Measurements from ENCODE around the gene GREB1L.
"Not testable (repeated sequence)": the region's sequence is repeated elsewhere in the genome, so short reads cannot be mapped to it uniquely, and the experiment has no call there.

The GREB1L gene

DNA sequence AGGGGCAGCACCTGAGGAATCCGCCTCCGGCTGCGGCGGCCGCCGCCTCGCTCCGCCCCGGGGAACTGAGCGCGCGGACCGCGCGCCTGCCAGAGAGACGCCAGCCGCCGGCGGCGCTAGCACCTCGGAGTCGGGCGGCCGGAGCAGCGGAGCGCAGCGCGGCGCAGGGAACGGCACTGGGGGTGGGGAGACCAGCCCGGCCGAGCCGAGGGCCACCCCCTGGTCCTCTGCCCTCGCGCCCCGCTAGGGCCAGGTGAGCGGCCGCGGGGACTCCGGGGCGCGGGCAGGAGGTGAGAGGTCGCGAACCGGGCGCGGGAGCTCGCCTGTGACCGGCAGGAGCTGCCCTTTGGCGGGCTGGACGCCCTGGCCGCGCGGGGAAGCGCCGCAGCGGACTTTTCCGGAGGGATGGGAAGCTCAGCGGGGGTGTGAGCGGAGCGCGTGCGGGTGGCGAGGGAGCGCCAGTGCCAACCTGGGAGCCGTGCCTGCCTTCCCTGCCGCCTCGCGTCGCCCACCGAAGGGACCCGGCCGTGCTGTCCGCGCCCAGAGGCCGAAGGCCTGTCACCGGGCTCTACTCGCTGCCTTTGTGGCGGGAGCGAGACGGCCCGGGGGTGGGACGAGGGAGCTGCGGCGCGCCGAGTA is at the start of gene GREB1L:
TSS of gene GREB1L (plus strand) at position 92 of the 639 bp plus-strand sequence. CDS start 141,287 bp downstream, outside the sequence.
- peak; percentile 90 for DNase-seq

GRCh38 chr18:21192308-21192624 is 49.8 kb upstream of the GREB1L start:
- no peak for DNase-seq

DNA sequence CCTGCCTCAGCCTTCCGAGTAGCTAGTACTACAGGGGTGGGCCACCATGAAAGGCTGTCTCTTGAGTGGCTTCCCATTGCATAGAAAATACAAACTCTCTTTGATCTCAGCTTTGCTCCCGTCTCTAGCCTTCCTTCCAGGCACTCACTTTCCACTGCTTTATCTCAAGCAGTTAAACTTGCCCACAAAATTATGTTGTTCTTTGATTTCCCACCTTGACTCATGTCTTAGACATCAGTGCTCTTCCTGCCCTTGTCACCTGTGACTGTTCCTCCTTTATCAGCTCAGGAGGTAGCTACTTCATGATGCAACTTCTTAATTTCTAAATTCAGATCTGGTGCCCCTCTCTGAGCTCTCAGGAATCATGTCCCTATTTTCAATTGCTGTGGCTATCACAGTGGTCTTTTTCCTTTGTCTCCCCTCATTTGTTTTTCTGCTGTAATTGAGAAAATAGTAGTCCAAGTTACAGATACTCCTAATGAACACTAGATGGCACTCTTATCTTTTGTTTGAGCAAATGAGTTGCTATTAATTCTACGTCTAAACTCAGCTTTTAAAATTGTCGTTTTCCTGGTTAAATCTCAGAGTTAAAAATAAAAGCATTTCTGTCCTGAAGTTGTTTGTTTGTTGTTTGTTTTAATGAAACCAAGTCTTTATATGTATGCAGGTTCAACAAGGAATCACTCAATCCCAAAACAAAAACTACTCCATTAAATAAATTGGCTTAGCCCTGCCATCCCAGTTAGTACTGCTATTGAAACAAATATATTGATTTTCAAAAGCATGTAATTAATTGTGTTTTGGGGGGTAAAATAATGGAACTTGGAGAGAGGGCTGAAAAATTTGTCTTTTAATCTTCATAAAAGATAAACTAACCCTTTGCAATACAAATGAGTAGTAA is 46.9 kb upstream of the GREB1L start:
- DNase-seq: peak; percentile 52

DNA sequence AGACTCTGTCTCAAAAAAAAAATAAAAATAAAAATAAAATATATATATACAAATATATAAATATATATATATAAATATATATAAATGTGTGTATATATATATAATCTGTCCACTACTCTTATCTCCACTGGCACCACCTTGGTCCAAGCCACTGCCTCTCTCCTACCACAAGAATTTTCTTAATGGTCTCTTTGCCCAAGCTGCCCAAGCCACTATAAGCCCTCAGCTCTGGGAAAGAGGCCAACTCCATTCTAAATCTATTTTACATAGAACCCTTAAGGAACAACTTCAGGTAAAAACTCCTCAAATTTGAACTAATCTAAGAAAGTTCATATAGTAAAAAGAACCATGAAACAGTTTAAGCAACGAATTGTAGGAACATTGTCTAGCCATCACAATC is 45.6 kb upstream of the GREB1L start:
- no peak for DNase-seq

DNA sequence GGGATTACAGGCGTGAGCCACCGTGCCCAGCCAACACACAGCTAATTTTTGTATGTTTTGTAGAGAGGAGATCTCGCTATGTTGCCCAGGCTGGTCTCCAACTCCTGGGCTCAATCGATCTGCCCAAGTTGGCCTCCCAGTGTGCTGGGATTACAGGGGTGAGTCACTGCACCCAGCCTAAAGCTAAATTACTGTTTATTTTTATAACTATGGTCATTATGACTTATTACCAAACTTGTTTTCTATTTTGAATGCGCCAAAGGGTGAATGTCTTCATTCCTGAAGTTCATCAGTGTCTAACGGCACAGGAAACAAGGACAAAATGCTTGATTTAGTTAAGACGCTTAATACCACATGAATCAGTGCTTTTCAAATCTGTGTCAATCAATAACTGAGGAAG is 38.9 kb upstream of the GREB1L start:
- DNase-seq: no peak

DNA sequence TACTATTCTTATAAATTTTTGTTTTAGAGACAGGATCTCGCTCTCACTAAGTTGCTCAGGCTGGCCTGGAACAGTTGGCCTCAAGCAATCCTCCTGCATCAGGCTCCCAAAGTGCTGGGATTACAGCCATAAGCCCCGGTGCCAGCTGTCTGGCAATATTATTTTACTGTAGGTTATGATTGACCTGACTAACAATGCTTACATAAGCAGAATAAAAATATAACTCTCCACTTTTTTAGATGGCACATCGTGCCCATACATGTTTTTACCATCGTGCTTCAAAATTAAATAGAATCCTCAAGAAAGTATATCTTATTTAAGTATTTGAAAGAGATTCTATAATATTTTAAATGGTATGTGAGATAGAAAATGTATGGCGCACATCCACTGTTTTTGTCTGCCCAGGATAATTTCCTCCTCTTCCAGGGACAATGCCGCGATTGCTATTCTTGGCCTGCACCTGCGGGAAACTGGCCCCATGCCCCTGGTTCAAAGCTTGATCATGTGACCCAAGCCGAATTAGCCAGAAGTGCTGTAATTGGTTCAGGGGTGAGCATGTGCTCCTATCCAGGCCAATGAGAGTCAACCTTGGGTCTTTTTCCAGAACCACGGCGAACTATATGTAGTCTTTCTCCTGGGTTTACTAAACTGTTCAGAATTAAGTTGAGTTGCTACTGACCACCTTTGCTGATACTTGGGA is 38.3 kb upstream of the GREB1L start:
- no peak for DNase-seq

GRCh38 chr18:21205695-21206094 is 36.3 kb upstream of the GREB1L start:
- no peak for DNase-seq

DNA sequence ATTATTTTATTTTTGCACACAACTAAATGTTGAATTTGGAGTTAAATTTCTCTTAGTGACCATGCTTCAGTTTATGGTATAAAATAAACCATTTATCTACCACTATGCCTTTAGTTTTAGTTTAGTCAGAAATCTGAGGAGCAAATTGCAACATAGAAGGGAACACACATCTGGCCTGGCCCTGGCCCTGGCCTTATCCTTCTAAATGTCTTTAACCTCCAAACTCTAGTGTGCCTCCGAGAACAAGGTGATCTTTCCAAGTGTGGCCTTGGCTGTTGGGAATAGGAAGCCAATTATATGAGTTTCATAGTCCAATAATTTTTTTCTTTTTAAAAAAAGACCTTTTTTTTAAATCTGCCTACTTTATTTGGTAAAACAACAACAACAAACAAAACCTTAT is 31.8 kb upstream of the GREB1L start:
- DNase-seq: no peak

DNA sequence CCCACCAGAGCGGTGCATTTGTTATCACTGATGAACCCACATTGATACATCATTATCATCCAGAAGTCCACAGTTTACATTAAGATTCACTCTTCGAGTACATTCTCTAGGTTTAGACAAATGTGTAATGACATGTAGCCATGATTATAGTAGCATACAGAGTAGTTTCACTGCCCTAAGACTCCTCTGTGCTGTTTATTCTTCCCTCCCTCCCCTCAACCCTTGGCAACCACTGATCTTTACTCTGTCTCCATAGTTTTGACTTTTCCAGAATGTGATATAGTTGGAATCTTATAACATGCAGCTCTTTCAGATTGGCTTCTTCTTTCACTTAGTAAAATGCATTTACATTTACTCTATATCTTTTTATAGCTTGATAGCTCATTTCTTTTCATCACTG is 31.2 kb upstream of the GREB1L start:
- no peak for DNase-seq

GRCh38 chr18:21214409-21214808 is 27.6 kb upstream of the GREB1L start:
- not testable (repeated sequence) for DNase-seq

- peak; percentile 48 for DNase-seq
Observed at GRCh38 chr18:21215490-21215889, 26.5 kb upstream of the GREB1L start.

- no peak for DNase-seq
Observed at GRCh38 chr18:21218862-21219261, 23.2 kb upstream of the GREB1L start.

- DNase-seq: no peak
Observed at GRCh38 chr18:21230436-21230835, 11.6 kb upstream of the GREB1L start.

DNA sequence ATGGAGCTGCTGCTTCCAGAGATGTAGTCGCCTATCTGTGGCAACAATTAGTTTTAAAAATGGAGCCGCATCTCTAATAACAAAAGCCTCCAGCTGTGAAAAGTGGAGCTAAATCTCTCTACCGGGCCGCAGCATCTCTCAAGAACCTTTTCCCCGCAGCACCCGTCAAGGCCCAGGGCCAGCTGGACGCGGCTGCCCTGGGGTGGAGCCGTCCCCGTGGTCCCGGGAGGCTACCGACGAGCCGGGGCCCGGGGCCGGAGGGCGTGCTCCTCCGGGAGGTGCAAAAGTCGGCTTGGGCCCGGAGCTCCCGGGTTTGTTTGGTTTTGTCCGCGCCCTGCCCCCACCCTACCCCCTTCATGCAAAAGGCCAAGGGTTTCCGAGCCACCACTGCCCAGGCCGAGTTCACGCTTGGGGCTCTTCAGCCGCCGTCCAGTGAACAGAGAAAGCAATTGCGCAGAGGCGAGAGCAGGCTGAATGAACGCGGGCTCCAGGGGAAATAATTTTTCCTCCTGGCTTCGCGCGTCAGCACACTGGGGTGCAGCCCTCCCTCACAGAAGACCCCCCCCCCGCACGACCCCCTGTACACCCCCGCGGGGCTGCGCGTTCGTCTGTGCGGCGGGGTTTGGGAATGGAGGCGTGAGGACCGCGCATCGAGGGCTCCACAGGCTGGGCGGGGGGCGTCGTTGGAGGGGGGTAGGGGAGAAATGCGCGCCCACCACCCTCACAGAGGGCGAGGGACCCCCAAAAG is 557 bp upstream of the GREB1L start:
- peak; percentile 79 for DNase-seq

- peak; percentile 81 for DNase-seq
Observed at GRCh38 chr18:21242780-21243401, 859 bp downstream of the GREB1L start.

DNA sequence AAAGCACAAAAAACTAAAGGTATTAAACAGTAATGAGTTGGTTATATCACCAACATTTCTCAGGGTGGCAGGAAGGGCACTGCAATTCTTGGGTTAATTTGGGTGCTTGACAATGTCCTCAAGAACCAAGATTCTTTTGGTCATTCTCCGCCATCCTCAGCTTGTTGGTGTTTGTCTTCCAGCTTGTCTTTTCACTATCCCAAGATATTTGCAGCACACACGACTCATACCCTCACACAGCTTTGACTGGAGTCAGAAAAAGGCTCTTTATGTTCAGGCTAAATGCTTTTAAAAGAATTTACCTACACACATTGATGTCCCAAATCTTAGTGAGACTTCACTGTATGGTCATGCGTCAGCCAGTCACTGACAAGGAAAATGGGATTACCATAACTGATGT is 12.5 kb downstream of the GREB1L start:
- no peak for DNase-seq

DNA sequence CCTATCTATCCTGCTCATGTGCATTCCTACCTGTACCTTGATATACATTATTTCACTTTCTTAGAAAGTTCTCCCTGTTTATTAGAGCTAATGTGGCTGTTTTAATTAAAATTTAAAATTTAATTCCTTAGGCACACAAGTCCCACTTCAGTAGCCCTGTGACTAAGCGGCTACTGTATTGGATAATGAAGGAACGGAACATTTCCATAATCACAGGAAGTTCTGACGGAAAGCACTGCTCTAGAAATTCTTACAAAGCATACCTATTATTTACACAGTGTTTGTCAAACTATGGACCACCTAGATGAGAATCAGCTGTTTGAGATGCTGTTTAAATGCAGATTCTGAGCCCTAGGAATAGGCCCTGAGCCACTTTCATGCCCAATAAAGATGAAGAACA is 13.2 kb downstream of the GREB1L start:
- DNase-seq: no peak

- DNase-seq: no peak
Observed at GRCh38 chr18:21257386-21257785, 15.4 kb downstream of the GREB1L start.

DNA sequence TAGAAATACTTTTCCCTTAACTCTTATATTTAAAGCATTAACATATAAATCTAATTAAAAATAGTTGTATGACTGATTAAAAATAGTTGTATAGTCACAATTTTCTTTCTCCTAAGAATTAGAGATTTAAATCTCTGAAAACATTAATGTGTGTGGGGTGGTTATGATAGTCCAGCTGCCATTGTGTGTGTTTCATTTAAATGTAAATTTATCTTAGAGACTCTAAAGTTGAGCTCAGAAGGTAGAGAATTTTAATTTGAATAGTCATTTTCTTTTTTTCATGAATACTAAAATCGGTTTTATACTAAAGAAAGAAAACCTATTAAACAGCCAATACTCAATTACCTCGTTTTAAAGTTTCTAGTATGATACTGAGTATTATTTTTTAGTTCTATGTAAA is 18.6 kb downstream of the GREB1L start:
- DNase-seq: no peak

- DNase-seq: no peak
Observed at GRCh38 chr18:21261352-21261751, 19.3 kb downstream of the GREB1L start.

- DNase-seq: no peak
Observed at GRCh38 chr18:21262244-21262643, 20.2 kb downstream of the GREB1L start.

GRCh38 chr18:21262979-21263378 is 20.9 kb downstream of the GREB1L start:
- DNase-seq: peak; percentile 53

- peak; percentile 55 for DNase-seq
Observed at GRCh38 chr18:21264651-21265050, 22.6 kb downstream of the GREB1L start.
